ENCODE data around the gene MIDN.

Gene MIDN

DNA sequence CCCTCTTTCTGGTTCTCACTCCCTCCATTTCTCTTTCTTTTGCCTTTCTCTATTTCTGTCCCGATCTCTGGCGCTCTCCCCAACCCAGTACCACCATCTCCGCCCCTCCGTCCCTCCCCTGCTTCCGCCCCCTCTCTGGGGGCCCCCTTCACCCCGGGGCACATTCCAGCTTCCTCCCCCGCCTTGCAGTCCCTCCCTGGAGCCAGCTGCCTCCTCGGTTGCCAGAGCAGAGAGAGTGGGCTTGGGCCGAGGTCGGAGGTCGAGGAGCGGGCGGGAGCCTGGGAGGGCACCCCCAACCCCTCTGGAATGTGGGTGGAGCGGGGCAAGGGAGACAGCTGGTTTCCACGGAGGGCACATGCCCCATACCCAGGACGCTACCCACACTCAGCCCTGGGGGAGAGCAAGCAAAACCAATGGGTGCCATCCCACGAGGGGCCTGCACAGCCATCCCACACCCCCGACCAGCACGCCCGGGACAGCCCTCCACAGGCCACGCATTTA is 14.3 kb downstream of the MIDN start (continued):
- TF ChIP-seq, protein P1, sequence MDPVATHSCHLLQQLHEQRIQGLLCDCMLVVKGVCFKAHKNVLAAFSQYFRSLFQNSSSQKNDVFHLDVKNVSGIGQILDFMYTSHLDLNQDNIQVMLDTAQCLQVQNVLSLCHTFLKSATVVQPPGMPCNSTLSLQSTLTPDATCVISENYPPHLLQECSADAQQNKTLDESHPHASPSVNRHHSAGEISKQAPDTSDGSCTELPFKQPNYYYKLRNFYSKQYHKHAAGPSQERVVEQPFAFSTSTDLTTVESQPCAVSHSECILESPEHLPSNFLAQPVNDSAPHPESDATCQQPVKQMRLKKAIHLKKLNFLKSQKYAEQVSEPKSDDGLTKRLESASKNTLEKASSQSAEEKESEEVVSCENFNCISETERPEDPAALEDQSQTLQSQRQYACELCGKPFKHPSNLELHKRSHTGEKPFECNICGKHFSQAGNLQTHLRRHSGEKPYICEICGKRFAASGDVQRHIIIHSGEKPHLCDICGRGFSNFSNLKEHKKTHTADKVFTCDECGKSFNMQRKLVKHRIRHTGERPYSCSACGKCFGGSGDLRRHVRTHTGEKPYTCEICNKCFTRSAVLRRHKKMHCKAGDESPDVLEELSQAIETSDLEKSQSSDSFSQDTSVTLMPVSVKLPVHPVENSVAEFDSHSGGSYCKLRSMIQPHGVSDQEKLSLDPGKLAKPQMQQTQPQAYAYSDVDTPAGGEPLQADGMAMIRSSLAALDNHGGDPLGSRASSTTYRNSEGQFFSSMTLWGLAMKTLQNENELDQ (tag by site-specific recombination; IDR thresholded peaks at IDR 0.05; ENCODE audit: low read depth): no peak

DNA sequence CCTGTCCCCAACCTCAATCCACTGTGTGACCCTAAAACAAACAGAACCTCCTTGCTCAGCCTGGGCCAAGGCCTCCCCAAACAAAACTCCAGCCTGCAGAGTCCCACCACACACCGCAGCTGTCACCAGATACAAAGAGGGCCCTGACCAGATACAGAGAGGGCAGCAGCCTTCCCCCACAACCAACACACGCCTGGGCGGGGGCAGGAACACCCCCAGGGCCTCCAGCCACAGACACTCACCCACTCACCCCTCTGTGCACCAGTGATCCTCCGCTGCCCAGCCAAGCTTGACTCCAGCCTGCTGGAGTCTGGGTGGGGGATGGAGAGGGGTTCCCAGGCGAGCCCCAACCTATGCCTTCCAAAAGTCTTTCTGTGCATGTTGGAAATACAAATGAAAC is 14.8 kb downstream of the MIDN start:
- no peak overlapping the region for H3K4me3 ChIP-seq (ENCODE audit: low read depth, low read length)
- no peak overlapping the region for H3K27ac ChIP-seq (ENCODE audit: extremely low read depth, low read depth, low read length)
- TF ChIP-seq, protein P2, sequence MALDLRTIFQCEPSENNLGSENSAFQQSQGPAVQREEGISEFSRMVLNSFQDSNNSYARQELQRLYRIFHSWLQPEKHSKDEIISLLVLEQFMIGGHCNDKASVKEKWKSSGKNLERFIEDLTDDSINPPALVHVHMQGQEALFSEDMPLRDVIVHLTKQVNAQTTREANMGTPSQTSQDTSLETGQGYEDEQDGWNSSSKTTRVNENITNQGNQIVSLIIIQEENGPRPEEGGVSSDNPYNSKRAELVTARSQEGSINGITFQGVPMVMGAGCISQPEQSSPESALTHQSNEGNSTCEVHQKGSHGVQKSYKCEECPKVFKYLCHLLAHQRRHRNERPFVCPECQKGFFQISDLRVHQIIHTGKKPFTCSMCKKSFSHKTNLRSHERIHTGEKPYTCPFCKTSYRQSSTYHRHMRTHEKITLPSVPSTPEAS (tag by site-specific recombination; IDR thresholded peaks at IDR 0.05): no peak
- peak; percentile 35 for TF ChIP-seq EGR2 (tag by site-specific recombination; IDR thresholded peaks at IDR 0.05; ENCODE audit: low read depth)
- H3K9me3 ChIP-seq (ENCODE audit: control insufficient read depth, insufficient read depth, low read depth, low read length): no peaks in the 10 kb centered on the region
- ChIA-PET POLR2A (interaction anchor here (0.6 to 7.7 kb wide), 2 partner anchors 7 to 1799 kb away, joined by 4 to 407 read pairs; no protein-coding TSS in a partner anchor), CTCF (interaction anchor here (11.3 kb wide), 1 partner anchor 18 kb away, joined by 299 read pairs; no protein-coding TSS in a partner anchor)
- H3K4me1 ChIP-seq (ENCODE audit: control insufficient read depth, insufficient read depth, low read length): peaks cover 25% of the 10 kb centered on the region
- peaks cover 0 to under 1% of the 10 kb centered on the region in 2 experiments for H3K36me3 ChIP-seq (ENCODE audit: control insufficient read depth in 2 of 2, insufficient read depth in 1 of 2, low read length in 2 of 2)

DNA sequence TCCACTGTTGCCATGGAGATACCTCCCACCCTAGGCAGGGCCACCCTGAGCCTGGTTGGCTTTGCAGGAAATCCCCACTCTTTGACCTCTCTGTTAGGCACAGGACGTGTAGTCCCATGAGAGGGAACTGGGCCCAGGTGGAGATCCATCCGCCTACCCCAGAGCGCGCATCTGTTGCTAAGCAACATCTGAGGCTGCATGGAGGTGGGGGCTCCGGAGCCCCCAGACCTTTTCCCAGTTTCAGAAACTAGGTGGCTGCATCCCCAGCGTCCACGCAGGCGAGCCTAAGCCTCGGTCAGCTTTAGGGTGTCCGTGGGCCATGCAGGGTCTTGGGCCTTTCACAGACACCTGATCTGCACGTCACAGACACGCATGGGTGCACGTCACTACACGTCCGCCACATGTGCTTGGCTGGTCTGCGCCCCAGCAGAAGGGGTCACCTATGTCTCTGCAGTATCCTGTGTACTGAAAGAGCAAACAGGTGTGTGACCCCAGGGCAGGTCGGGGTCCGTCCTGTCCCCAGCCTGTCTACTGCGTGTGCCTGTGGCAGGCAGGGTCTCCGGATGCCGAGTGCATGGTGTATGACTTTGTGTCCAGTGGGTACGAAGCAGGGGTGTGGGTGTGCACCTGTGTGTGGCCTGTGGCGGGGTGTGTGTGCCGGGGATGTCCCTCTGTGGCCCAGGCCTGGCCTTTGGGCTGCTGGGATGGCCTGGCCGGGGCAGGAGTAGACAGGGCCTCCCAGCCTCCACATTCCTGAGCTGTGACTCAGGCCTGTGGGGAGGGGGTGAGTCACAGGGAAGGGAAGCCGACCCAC is 16.6 kb downstream of the MIDN start:
- Histone ChIP-seq H3K9me3 (ENCODE audit: control insufficient read depth, insufficient read depth, low read depth, low read length) (no peaks in the 10 kb centered on the region), H3K4me1 (ENCODE audit: control insufficient read depth, insufficient read depth, low read length) (peaks cover 20% of the 10 kb centered on the region), H3K36me3 (ENCODE audit: control insufficient read depth in 2 of 2, insufficient read depth in 1 of 2, low read length in 2 of 2) (peaks cover 0 to 3% of the 10 kb centered on the region in 2 experiments; a peak in 1 of 3 replicates), H3K27ac (ENCODE audit: extremely low read depth, low read depth, low read length) (no peak overlapping the region), H3K4me3 (ENCODE audit: low read depth, low read length) (no peak overlapping the region; the same call in 1 of the 2 replicates)
- ChIA-PET POLR2A (interaction anchor here (1.0 to 7.7 kb wide), 5 partner anchors 9 to 20 kb away, joined by 3 to 407 read pairs (median 28); partner anchors contain the start of gene FAM174C), CTCF (interaction anchor here (0.6 to 11.3 kb wide), 4 partner anchors 20 to 206 kb away, joined by 3 to 299 read pairs (median 4); no protein-coding TSS in a partner anchor)
- TF ChIP-seq, protein P3, sequence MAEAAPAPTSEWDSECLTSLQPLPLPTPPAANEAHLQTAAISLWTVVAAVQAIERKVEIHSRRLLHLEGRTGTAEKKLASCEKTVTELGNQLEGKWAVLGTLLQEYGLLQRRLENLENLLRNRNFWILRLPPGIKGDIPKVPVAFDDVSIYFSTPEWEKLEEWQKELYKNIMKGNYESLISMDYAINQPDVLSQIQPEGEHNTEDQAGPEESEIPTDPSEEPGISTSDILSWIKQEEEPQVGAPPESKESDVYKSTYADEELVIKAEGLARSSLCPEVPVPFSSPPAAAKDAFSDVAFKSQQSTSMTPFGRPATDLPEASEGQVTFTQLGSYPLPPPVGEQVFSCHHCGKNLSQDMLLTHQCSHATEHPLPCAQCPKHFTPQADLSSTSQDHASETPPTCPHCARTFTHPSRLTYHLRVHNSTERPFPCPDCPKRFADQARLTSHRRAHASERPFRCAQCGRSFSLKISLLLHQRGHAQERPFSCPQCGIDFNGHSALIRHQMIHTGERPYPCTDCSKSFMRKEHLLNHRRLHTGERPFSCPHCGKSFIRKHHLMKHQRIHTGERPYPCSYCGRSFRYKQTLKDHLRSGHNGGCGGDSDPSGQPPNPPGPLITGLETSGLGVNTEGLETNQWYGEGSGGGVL (tag by site-specific recombination; IDR thresholded peaks at IDR 0.05): peak; percentile 38; the same call in 1 of the 2 replicates
- TF ChIP-seq BCL11A (tag by site-specific recombination; IDR thresholded peaks at IDR 0.05; ENCODE audit: low read depth): peak; percentile 92
- no peak for TF ChIP-seq ZNF624 (tag by site-specific recombination; IDR thresholded peaks at IDR 0.05)
- TF ChIP-seq, protein P4, sequence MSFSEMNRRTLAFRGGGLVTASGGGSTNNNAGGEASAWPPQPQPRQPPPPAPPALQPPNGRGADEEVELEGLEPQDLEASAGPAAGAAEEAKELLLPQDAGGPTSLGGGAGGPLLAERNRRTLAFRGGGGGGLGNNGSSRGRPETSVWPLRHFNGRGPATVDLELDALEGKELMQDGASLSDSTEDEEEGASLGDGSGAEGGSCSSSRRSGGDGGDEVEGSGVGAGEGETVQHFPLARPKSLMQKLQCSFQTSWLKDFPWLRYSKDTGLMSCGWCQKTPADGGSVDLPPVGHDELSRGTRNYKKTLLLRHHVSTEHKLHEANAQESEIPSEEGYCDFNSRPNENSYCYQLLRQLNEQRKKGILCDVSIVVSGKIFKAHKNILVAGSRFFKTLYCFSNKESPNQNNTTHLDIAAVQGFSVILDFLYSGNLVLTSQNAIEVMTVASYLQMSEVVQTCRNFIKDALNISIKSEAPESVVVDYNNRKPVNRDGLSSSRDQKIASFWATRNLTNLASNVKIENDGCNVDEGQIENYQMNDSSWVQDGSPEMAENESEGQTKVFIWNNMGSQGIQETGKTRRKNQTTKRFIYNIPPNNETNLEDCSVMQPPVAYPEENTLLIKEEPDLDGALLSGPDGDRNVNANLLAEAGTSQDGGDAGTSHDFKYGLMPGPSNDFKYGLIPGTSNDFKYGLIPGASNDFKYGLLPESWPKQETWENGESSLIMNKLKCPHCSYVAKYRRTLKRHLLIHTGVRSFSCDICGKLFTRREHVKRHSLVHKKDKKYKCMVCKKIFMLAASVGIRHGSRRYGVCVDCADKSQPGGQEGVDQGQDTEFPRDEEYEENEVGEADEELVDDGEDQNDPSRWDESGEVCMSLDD (tag by site-specific recombination; IDR thresholded peaks at IDR 0.05): peak; percentile 77
- peak; percentile 54; the same call in 1 of the 2 replicates for TF ChIP-seq ZNF341 (tag by site-specific recombination; IDR thresholded peaks at IDR 0.05; ENCODE audit: low read depth)
- TF ChIP-seq ZNF335 (tag by site-specific recombination; conservative IDR thresholded peaks at IDR 0.05): peak; percentile 99
- TF ChIP-seq ZNF629 (tag by site-specific recombination; IDR thresholded peaks at IDR 0.05): peak; percentile 33
- peak; percentile 84 for TF ChIP-seq SCRT2 (tag by site-specific recombination; IDR thresholded peaks at IDR 0.05)
- TF ChIP-seq, protein P5, sequence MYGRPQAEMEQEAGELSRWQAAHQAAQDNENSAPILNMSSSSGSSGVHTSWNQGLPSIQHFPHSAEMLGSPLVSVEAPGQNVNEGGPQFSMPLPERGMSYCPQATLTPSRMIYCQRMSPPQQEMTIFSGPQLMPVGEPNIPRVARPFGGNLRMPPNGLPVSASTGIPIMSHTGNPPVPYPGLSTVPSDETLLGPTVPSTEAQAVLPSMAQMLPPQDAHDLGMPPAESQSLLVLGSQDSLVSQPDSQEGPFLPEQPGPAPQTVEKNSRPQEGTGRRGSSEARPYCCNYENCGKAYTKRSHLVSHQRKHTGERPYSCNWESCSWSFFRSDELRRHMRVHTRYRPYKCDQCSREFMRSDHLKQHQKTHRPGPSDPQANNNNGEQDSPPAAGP (tag by site-specific recombination; IDR thresholded peaks at IDR 0.05): peak; percentile 77
- TF ChIP-seq SCRT1 (tag by site-specific recombination; IDR thresholded peaks at IDR 0.05; ENCODE audit: borderline replicate concordance): peak; percentile 36; the same call in 1 of the 2 replicates
- TF ChIP-seq ZNF514 (tag by site-specific recombination; IDR thresholded peaks at IDR 0.05): no peak
- TF ChIP-seq ZFHX2 (tag by site-specific recombination; conservative IDR thresholded peaks at IDR 0.05): peak; percentile 50
- TF ChIP-seq, protein P6, sequence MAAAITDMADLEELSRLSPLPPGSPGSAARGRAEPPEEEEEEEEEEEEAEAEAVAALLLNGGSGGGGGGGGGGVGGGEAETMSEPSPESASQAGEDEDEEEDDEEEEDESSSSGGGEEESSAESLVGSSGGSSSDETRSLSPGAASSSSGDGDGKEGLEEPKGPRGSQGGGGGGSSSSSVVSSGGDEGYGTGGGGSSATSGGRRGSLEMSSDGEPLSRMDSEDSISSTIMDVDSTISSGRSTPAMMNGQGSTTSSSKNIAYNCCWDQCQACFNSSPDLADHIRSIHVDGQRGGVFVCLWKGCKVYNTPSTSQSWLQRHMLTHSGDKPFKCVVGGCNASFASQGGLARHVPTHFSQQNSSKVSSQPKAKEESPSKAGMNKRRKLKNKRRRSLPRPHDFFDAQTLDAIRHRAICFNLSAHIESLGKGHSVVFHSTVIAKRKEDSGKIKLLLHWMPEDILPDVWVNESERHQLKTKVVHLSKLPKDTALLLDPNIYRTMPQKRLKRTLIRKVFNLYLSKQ (tag by site-specific recombination; IDR thresholded peaks at IDR 0.05; ENCODE audit: borderline replicate concordance): 0 out of 2 replicates have a peak, but pooled peaks have one; percentile 10
- TF ChIP-seq GLI4 (tag by site-specific recombination; IDR thresholded peaks at IDR 0.05): peak; percentile 58; the same call in 1 of the 2 replicates
- peak; percentile 90 for TF ChIP-seq ZNF600 (tag by site-specific recombination; IDR thresholded peaks at IDR 0.05)
- peak; percentile 24; the same call in 1 of the 2 replicates for TF ChIP-seq KLF10 (tag by site-specific recombination; IDR thresholded peaks at IDR 0.05)
